GM18526 (cell line): ENCODE results near the gene MFSD1.

Experiments
- POLR2A ChIP-seq: IDR thresholded peaks from 3 replicates; pipeline ENCODE4 v1.6.1; 2011; ENCODE audit not compliant: insufficient read length; ENCODE audit errors: extremely low read depth

MFSD1 gene, protein sequence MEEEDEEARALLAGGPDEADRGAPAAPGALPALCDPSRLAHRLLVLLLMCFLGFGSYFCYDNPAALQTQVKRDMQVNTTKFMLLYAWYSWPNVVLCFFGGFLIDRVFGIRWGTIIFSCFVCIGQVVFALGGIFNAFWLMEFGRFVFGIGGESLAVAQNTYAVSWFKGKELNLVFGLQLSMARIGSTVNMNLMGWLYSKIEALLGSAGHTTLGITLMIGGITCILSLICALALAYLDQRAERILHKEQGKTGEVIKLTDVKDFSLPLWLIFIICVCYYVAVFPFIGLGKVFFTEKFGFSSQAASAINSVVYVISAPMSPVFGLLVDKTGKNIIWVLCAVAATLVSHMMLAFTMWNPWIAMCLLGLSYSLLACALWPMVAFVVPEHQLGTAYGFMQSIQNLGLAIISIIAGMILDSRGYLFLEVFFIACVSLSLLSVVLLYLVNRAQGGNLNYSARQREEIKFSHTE

DNA sequence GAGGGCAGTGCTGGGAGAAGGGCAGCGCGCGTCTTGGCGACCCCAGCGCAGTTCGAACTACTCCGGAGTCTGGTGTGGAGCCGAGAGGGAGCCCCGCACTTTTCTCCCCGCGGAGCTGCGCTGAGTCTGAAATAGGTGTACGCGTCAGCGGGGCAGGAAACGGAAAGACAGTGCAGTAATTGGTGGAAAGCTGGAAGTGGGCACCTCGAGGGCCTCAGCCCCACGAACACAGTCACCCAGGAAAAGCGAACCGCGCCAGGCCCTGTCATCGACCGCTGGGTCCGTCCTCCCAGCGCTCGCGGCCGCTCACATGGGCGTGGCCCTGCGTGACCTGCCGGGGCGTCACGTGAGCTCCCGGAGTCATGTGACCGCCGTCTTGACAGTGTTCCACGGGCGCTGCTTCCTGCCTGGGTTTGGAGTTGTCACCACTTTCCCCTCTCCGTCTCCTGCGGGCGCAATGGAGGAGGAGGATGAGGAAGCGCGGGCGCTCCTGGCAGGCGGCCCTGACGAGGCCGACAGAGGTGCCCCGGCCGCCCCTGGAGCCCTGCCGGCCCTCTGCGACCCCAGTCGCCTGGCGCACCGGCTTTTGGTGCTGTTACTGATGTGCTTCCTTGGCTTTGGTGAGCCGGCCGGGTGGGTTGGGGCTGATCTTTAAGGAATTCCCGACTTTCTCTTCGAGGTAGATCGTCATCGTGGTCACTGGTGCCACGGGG, at the start of gene MFSD1:
Gene MFSD1 (plus strand): TSS at position 359 of the 713 bp plus-strand sequence. CDS start 99 bp downstream, at position 458.
- peak; percentile 82 for TF ChIP-seq POLR2A

DNA sequence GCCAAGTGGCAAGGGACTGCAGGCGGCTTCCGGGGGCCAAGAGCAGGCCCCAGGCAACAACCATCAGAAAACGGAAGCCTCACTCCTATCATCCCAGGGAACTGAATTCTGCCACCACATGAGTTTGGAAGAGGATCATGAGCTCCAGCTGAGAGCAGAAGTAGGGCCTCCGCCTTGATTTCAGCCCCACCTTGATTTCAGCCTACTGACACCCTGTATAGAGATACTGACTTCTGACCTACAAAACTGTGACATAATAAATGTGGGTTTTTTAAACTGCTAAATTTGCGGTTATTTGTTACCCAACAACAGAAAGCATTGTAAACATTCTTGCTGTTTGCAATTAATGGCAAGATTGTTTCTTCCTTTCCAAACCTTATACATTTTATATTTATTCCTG, 48.0 kb upstream of the MFSD1 start:
- TF ChIP-seq POLR2A: no peak

DNA sequence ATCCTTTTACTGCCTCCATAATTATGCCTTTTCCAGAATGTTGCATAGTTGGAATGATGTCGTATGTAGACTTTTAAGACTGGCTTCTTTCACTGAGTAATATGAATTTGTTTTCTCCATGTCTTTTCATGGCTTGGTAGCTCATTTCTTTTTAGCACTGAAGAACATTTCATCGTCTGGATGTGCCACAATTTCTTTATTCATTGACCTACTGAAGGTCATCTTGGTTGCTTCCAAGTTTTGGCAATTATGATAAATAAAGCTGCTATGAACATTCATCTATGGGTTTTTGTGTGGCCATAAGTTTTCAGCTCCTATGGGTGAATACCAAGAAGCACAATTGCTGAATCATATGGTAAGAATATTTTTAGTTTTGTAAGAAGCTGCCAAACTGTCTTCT, 46.4 kb upstream of the MFSD1 start:
- no peak for TF ChIP-seq POLR2A

DNA sequence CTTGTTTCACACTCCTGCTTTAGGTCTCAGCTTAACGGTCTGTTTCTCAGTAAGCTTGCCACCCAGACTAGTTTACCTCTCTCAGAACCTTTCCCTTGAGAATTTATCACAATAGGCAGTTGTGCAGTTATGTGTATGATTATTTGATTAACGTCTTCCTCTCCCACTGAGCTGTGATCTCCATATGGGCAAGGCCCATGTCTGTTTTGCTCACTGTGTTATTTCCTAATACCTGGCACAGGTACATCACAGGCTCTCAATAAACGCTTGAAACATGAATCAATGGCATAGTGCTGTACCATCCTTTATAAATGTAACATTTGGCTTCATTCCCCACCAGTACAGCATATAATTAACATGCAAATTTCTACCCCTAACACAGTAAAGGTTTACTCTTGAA, 40.5 kb upstream of the MFSD1 start:
- no peak for TF ChIP-seq POLR2A

DNA sequence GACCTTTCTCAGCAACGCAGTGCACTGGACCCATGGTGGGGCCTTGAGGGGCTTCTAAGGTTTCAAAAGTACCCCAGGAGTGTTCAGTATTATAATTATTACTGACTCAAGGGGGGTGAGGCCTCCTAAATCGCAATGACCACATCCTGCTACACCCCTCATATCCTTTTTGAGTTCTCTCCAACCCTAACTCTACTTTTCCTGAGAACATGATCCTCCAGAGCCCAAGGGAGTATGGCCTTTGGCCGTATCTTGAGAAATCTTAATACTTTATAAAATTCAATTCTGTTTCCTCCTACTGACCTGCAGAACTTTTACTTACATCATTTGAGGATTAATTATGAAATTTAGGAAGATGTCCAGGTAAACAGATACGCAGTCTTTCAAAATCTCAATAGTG, 39.2 kb upstream of the MFSD1 start:
- TF ChIP-seq POLR2A: no peak

DNA sequence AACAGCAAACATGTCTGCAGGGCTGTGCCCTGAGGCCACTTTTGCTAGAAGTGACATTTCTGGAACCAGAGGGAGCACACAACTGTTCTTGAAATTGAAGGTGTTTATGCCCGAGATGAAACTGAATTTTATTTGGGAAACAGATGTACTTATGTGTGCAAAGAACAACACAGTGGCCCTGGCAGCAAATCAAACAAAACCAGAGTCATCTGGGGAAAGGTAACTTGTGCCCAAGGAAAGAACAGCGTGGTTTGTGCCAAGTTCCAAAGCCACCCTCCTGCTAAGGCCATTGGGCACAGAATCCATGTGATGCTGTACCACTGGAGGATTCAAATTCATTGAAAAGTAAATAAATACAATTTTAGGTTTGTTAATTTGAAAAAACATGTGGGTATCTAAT, 38.4 kb upstream of the MFSD1 start:
- no peak for TF ChIP-seq POLR2A

DNA sequence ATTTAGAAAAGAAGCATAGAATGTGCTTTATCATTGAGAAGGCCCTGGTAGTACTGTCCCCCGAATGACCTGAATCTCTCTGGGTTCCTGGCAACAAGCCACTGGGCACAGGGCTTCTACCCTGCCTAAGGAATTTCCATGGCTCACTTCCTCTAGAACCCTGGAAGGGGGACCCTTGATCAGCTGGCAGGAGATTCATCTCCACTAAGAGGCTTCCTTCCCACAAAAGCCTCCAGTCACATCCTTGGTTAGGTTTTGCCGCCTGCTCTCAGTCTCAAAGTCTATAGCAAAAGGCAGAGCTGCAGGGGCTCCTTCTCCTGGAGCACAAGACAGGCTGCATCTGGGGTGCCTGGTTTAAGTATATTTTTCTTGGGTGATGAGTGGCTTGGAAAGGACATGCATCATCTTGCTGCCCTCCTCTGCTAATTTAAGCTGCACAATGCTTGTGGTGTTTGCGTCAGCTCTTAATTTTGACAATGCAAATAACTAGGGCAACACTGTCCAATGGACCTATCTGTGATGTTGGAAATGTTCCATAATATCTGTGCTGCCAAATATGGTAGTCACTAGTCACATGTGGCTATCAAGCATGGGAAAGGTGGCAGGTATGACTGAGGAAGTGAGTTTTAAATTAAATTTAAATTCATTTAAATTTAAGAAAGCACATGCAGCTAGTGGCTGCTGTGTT, 36.2 kb upstream of the MFSD1 start:
- no peak for TF ChIP-seq POLR2A

GRCh38 chr3:158766364-158766763, 35.5 kb upstream of the MFSD1 start:
- TF ChIP-seq POLR2A: no peak

GRCh38 chr3:158768361-158768787, 33.5 kb upstream of the MFSD1 start:
- TF ChIP-seq POLR2A: no peak

DNA sequence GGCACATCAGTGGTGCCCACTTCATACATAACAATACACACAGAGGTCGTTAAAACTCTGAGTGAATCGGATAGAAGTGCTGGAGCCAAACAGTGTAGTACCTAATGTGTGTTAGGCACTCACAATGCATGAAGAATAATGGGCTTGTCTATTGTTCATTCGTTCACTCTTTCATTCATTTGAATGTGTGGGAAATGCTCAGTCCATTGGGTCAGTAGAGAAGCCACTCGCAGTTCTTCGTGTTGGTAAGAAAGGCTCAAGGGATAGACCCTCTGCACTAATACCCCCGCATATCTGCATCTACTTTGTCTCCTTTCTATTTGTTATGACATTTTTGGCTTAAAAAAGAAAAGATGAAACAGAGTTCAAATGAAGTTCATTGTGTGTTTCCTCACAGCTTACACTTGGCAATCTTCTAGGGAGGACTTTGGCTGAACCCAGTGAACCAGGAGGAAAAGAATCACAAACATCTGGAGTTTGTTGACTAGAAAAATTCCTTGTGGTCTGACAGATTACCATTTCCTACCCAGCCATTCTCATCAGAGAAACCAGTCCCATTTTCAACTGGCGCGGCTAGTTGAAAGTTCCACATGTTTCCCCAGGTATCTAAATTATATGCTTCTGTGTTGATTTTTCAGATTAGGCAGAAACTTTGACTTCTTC, 32.8 kb upstream of the MFSD1 start:
- TF ChIP-seq POLR2A: no peak

DNA sequence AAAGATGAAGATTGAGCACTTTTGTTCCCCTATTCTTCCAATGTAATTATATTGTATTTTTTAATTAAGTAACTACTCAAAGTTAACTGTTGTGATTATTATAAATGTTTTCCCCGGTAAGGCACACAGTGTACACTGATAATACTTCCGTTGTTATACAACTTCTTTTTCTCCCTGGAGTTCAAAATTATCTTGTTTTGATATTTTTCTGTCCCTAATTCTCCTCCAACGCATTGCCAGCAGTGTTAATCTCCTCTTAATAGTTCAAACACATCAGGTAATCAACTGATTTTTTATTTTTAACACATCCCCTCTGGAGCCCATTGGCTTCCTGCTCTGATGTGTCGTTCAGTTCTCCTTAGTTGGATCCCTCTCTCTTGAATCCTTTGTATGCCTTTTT, 32.3 kb upstream of the MFSD1 start:
- TF ChIP-seq POLR2A: no peak

GRCh38 chr3:158769952-158770740, 31.7 kb upstream of the MFSD1 start:
- TF ChIP-seq POLR2A: no peak

DNA sequence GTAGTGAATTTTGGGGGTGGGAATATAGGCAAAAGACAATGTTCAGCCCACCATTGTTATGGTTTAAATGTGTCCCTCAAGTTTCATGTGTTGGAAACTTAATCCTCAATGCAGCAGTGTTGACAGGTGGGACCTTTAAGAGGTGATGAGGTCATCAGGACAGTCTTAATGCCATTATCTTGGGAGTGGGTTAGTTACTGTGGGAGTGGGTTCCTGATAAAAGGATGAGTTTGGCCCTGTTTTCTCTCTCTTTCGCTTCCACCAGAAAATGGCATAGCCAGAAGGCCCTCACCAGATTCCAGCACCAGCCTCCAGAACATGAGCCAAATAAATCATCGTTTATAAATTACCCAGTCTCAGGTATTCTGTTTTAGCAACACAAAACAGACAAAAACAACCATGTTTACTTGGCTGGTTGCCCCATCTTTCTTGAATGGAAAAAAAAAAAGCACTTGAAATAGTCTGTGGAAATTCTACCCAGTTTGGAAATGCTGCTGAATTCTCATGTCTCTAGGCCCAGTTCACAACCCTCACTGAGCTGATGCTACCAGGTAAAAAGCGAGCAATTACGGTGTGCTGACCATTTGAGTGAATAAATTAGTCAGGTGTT, 31.0 kb upstream of the MFSD1 start:
- TF ChIP-seq POLR2A: no peak

GRCh38 chr3:158771577-158771976, 30.3 kb upstream of the MFSD1 start:
- TF ChIP-seq POLR2A: no peak
